B cell (primary cell): Measurements from ENCODE around the gene SKAP2. TPM values are rescaled to one million over a fixed set of nuclear protein-coding genes. Genes with fewer than 3 reads are reported as not detected.

Source experiments
- ATAC-seq: fragments of 200-7000 bp; cut with Tn5 transposase; one replicate; pipeline ENCODE4 v1.10.0; 2021; ENCODE audit warnings: low read depth, mild to moderate bottlenecking, moderate number of reproducible peaks, moderate library complexity
- CTCF ChIA-PET: fragments of 350-600 bp; sonication (Branson Sonifier 250); formaldehyde crosslinking; loops from one replicate; lab custom pipeline; 2021; ENCODE audit warnings: antibody characterized with exemption, inconsistent platforms; lab: Charles Lee
- POLR2A ChIA-PET: fragments of 350-600 bp; sonication (Branson Sonifier 250); formaldehyde crosslinking; loops from one replicate; lab custom pipeline; 2021; ENCODE audit warnings: antibody characterized with exemption; lab: Charles Lee
- DNase-seq: peaks from one replicate; pipeline ENCODE4 v3.0.0; 2013
- H2AFZ ChIP-seq: 2 replicates; pipeline ENCODE4 v1.6.1; 2012; ENCODE audit warnings: mild to moderate bottlenecking, low read depth, low read length; ENCODE audit not compliant: insufficient read depth, poor library complexity, severe bottlenecking
- H3K27ac ChIP-seq, 2 donors: 1 replicate in 1 of 2; 2 replicates in 1 of 2; pipeline ENCODE4 v1.5.1; 2012 to 2013; ENCODE audit warnings: low read length in 2 of 2, mild to moderate bottlenecking in 2 of 2, moderate library complexity in 1 of 2
- H3K27me3 ChIP-seq, 4 experiments: fragments of 200-600 bp in 1 of 4; sonication (generic) in 1 of 4; replicated peaks in 1 of 4; 1 replicate in 2 of 4; 2 replicates in 2 of 4; pipeline versions ENCODE4 v1.6.1 to v1.7.0; 2013 to 2016; ENCODE audit warnings: low read length in 3 of 4, mild to moderate bottlenecking in 2 of 4, mixed read lengths in 1 of 4, moderate library complexity in 1 of 4; ENCODE audit not compliant: insufficient read depth in 4 of 4, control insufficient read depth in 3 of 4; ENCODE audit errors: control extremely low read depth in 1 of 4
- H3K36me3 ChIP-seq, 2 experiments: replicated peaks in 1 of 2; 1 replicate in 1 of 2; 2 replicates in 1 of 2; pipeline versions ENCODE4 v1.6.1 to v1.7.1; 2013; ENCODE audit warnings: low read length in 1 of 2; ENCODE audit not compliant: insufficient read depth in 2 of 2, control insufficient read depth in 1 of 2; ENCODE audit errors: control extremely low read depth in 1 of 2, extremely low read depth in 1 of 2
- H3K4me1 ChIP-seq, 2 donors: fragments of 200-600 bp in 1 of 2; sonication (generic) in 1 of 2; 1 replicate in 1 of 2; 2 replicates in 1 of 2; pipeline versions ENCODE4 v1.5.1 to v1.6.1; 2013 to 2017; ENCODE audit warnings: low read length in 2 of 2; ENCODE audit not compliant: control insufficient read depth in 2 of 2, insufficient read depth in 2 of 2
- H3K4me2 ChIP-seq: replicated peaks from 2 replicates; pipeline ENCODE3; 2012; ENCODE audit warnings: mild to moderate bottlenecking, low read depth, low read length; ENCODE audit not compliant: poor library complexity, severe bottlenecking
- H3K4me3 ChIP-seq, 5 experiments: fragments of 200-600 bp in 1 of 5; sonication (generic) in 1 of 5; 1 replicate in 3 of 5; 2 replicates in 2 of 5; pipeline versions ENCODE4 v1.5.1 to v1.7.0; 2011 to 2016; ENCODE audit warnings: low read length in 4 of 5, mild to moderate bottlenecking in 4 of 5, low read depth in 2 of 5, control low read depth in 1 of 5, moderate library complexity in 1 of 5; ENCODE audit not compliant: insufficient read depth in 1 of 5; ENCODE audit errors: control extremely low read depth in 1 of 5, extremely low read depth in 1 of 5
- H3K79me2 ChIP-seq: fragments of 200-600 bp; sonication (generic); one replicate; pipeline ENCODE4 v1.6.0; 2016; ENCODE audit warnings: low read length; ENCODE audit not compliant: control insufficient read depth, insufficient read depth
- H3K9ac ChIP-seq: fragments of 200-600 bp; sonication (generic); 2 replicates; pipeline ENCODE4 v1.6.1; 2017; ENCODE audit warnings: mild to moderate bottlenecking, low read length, moderate library complexity
- H3K9me3 ChIP-seq, 3 donors: one replicate each; pipeline versions ENCODE4 v1.6.1 to v1.7.1; 2013; ENCODE audit warnings: low read length in 2 of 3; ENCODE audit not compliant: control insufficient read depth in 2 of 3, insufficient read depth in 1 of 3; ENCODE audit errors: control extremely low read depth in 1 of 3
- H4K20me1 ChIP-seq: 2 replicates; pipeline ENCODE4 v1.6.0; 2012; ENCODE audit warnings: mild to moderate bottlenecking, low read length; ENCODE audit not compliant: insufficient read depth, control insufficient read depth, poor library complexity, severe bottlenecking
- H3K27ac Mint-ChIP-seq: one replicate; pipeline ENCODE4 v1.8.0; 2021; ENCODE audit warnings: mixed read lengths
- H3K27me3 Mint-ChIP-seq: one replicate; pipeline ENCODE4 v1.8.0; 2021; ENCODE audit warnings: mixed read lengths
- H3K4me1 Mint-ChIP-seq: one replicate; pipeline ENCODE4 v1.8.0; 2021; ENCODE audit warnings: mixed read lengths
- H3K4me3 Mint-ChIP-seq: one replicate; pipeline ENCODE4 v1.8.0; 2021; ENCODE audit warnings: mixed read lengths
- H3K9me3 Mint-ChIP-seq: one replicate; pipeline ENCODE4 v1.8.0; 2022; ENCODE audit warnings: mixed read lengths; ENCODE audit not compliant: insufficient read depth
- CTCF ChIP-seq: fragments of 200-600 bp; IDR thresholded peaks from one replicate; pipeline ENCODE4 v1.8.0; 2022; ENCODE audit warnings: antibody characterized with exemption, mild to moderate bottlenecking
- EZH2 ChIP-seq: IDR thresholded peaks from 2 replicates; pipeline ENCODE4 v1.6.1; 2012; ENCODE audit warnings: borderline replicate concordance, low read depth, mild to moderate bottlenecking, moderate library complexity, low read length; ENCODE audit not compliant: insufficient read depth, poor library complexity, severe bottlenecking
- WGBS: methylation state at CpG from one replicate; pipeline ENCODE4 v1.1.5; 2013; ENCODE audit warnings: missing lambda C conversion rate; ENCODE audit not compliant: insufficient coverage; 5-methylcytosine and 5-hydroxymethylcytosine counted together
- intact Hi-C: fragments of 100-400 bp; cut with micrococcal nuclease; formaldehyde crosslinking; loops from one replicate; pipeline ENCODE4 v1.10.0; 2022
- polyA plus RNA-seq: library from polyadenylated mRNA; depleted of rRNA; stranded (reverse); fragments of >200 nt; gene quantifications from 2 replicates; pipeline ENCODE4 v1.2.3, GENCODE V29; 2012
- total RNA-seq, 2 donors: library from RNA; stranded (reverse); fragments of 120-200 nt in 1 of 2; gene quantifications; 1 replicate in 1 of 2; 2 replicates in 1 of 2; pipeline versions ENCODE4 v1.2.3 to v1.2.4, GENCODE V29; 2013 to 2022

The SKAP2 gene
- total and polyA plus RNA-seq, 2 donors (not counting 1 experiment from before 2014, with no cell fraction given), result 12.8 to 58.4 TPM

GRCh38 chr7:26794541-26794940 is 69.8 kb downstream of the SKAP2 start:
- Histone ChIP-seq H3K27me3 (no peaks in the 10 kb centered on the region), H3K27ac (no peak overlapping the region), H3K36me3 (peaks cover 3% of the 10 kb centered on the region in 2 experiments), H3K4me1 (no peaks in the 10 kb centered on the region), H3K4me3 (no peak overlapping the region), H3K79me2 (peaks cover 15% of the 10 kb centered on the region), H3K9me3 (no peaks in the 10 kb centered on the region), H3K9ac (no peak overlapping the region), H2AFZ (no peak overlapping the region), H3K4me2 (no peak overlapping the region), H4K20me1 (peaks cover 3% of the 10 kb centered on the region)
- H3K4me1 Mint-ChIP-seq, result no peaks in the 10 kb centered on the region
- no peaks in the 10 kb centered on the region for H3K9me3 Mint-ChIP-seq
- ChIA-PET POLR2A (no interaction called here), CTCF (no interaction called here)
- H3K27ac Mint-ChIP-seq, result no peak overlapping the region
- ATAC-seq (no peak), DNase-seq (no peak)
- intact Hi-C loops, result no loop called here
- TF ChIP-seq EZH2, result no peak
- no peak for TF ChIP-seq CTCF
- 100% methylated on average over 1 of the region's 2 CpGs for WGBS
- H3K4me3 Mint-ChIP-seq, result no peak overlapping the region
- no peaks in the 10 kb centered on the region for H3K27me3 Mint-ChIP-seq

- DNase-seq, result no peak
- H3K4me1 Mint-ChIP-seq, result no peaks in the 10 kb centered on the region
- Histone ChIP-seq H3K27ac (no peak overlapping the region), H3K9me3 (no peaks in the 10 kb centered on the region), H3K4me2 (no peak overlapping the region), H3K4me3 (no peak overlapping the region), H3K79me2 (peaks cover 6% of the 10 kb centered on the region), H2AFZ (no peak overlapping the region), H3K4me1 (no peaks in the 10 kb centered on the region), H4K20me1 (no peaks in the 10 kb centered on the region), H3K9ac (no peak overlapping the region), H3K27me3 (no peaks in the 10 kb centered on the region), H3K36me3 (peaks cover 3% of the 10 kb centered on the region in 2 experiments)
- H3K9me3 Mint-ChIP-seq, result no peaks in the 10 kb centered on the region
- H3K27me3 Mint-ChIP-seq, result no peaks in the 10 kb centered on the region
- POLR2A ChIA-PET, result no interaction called here
- no peak overlapping the region for H3K27ac Mint-ChIP-seq
- no peak for ATAC-seq
- no peak overlapping the region for H3K4me3 Mint-ChIP-seq
- no peak for TF ChIP-seq CTCF
- TF ChIP-seq EZH2, result no peak
- CTCF ChIA-PET, result no interaction called here
- intact Hi-C loops, result no loop called here
These were observed 71.8 kb downstream of the SKAP2 start for GRCh38 chr7:26792576-26792975.
